Measurements from ENCODE around the gene SUFU. TPM values are rescaled to one million over a fixed set of nuclear protein-coding genes. Genes with fewer than 3 reads are reported as not detected.

SUFU gene
- total and polyA plus RNA-seq, 2 donors (not counting 1 experiment from before 2014, with no cell fraction given) = 4.8 to 13.3 TPM

DNA sequence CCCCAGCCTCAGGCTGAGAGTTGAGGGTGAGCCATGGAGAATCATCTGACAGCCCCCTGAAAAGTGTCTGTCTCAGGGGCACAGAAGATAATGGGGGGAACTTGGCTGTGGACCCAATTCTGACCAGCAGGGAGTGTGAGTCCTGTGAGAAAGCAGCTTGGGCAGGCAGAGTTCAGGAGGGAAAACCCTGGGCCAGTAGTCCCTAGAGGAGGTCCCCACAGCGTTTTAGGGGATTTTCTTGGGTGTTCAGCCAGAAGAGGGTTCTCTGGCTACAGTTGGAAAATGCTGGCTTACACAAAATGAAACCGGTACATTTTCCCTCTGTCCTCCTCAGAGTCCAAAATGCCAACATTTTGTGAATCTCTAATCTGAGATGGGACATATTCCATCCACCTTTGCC is 104.7 kb downstream of the SUFU start:
- Histone ChIP-seq H3K4me1 (ENCODE audit: control insufficient read depth in 2 of 2, insufficient read depth in 2 of 2, low read length in 2 of 2) (peaks cover 0 to 7% of the 10 kb centered on the region in 2 donors), H3K27me3 (replicated peaks in 1 of 4; ENCODE audit: control extremely low read depth in 1 of 4, control insufficient read depth in 3 of 4, insufficient read depth in 4 of 4, low read length in 3 of 4) (no peaks in the 10 kb centered on the region), H4K20me1 (ENCODE audit: control insufficient read depth, insufficient read depth, low read length, poor library complexity, severe bottlenecking) (no peaks in the 10 kb centered on the region), H3K9me3 (ENCODE audit: control extremely low read depth in 1 of 3, control insufficient read depth in 2 of 3, insufficient read depth in 1 of 3, low read length in 2 of 3) (no peaks in the 10 kb centered on the region), H3K9ac (ENCODE audit: low read length) (no peak overlapping the region), H3K36me3 (replicated peaks in 1 of 2; ENCODE audit: control extremely low read depth in 1 of 2, control insufficient read depth in 1 of 2, extremely low read depth in 1 of 2, insufficient read depth in 2 of 2, low read length in 1 of 2) (peaks cover 2 to 12% of the 10 kb centered on the region in 2 experiments), H3K79me2 (ENCODE audit: control insufficient read depth, insufficient read depth, low read length) (no peaks in the 10 kb centered on the region), H3K27ac (ENCODE audit: low read length in 2 of 2) (no peak overlapping the region), H3K4me2 (replicated peaks; ENCODE audit: low read depth, low read length, poor library complexity, severe bottlenecking) (no peak overlapping the region), H2AFZ (ENCODE audit: insufficient read depth, low read depth, low read length, poor library complexity, severe bottlenecking) (no peak overlapping the region), H3K4me3 (ENCODE audit: control extremely low read depth in 1 of 5, extremely low read depth in 1 of 5, insufficient read depth in 1 of 5, low read depth in 2 of 5, low read length in 4 of 5) (no peak overlapping the region)
- Mint-ChIP-seq H3K4me1 (peaks cover 7% of the 10 kb centered on the region), H3K4me3 (no peak overlapping the region), H3K27ac (no peak overlapping the region), H3K9me3 (ENCODE audit: insufficient read depth) (no peaks in the 10 kb centered on the region), H3K27me3 (no peaks in the 10 kb centered on the region)
- intact Hi-C loops (cut with micrococcal nuclease) = no loop called here
- TF ChIP-seq CTCF (IDR thresholded peaks at IDR 0.05) = no peak
- no peak for TF ChIP-seq EZH2 (IDR thresholded peaks at IDR 0.05; ENCODE audit: borderline replicate concordance, insufficient read depth, low read depth, low read length, poor library complexity, severe bottlenecking)
- 100% methylated on average over 1 of the region's 2 CpGs for WGBS (ENCODE audit: insufficient coverage)
- DNase-seq (no peak), ATAC-seq (ENCODE audit: low read depth) (no peak)
- ChIA-PET POLR2A (no interaction called here), CTCF (no interaction called here)

- Mint-ChIP-seq H3K27ac (no peak overlapping the region), H3K4me1 (peaks cover 9% of the 10 kb centered on the region), H3K9me3 (ENCODE audit: insufficient read depth) (no peaks in the 10 kb centered on the region), H3K27me3 (no peaks in the 10 kb centered on the region), H3K4me3 (no peak overlapping the region)
- Histone ChIP-seq H2AFZ (ENCODE audit: insufficient read depth, low read depth, low read length, poor library complexity, severe bottlenecking) (no peak overlapping the region), H3K4me3 (ENCODE audit: control extremely low read depth in 1 of 5, extremely low read depth in 1 of 5, insufficient read depth in 1 of 5, low read depth in 2 of 5, low read length in 4 of 5) (no peak overlapping the region), H3K27me3 (replicated peaks in 1 of 4; ENCODE audit: control extremely low read depth in 1 of 4, control insufficient read depth in 3 of 4, insufficient read depth in 4 of 4, low read length in 3 of 4) (no peaks in the 10 kb centered on the region), H3K4me1 (ENCODE audit: control insufficient read depth in 2 of 2, insufficient read depth in 2 of 2, low read length in 2 of 2) (peaks cover 0 to 9% of the 10 kb centered on the region in 2 donors), H4K20me1 (ENCODE audit: control insufficient read depth, insufficient read depth, low read length, poor library complexity, severe bottlenecking) (no peaks in the 10 kb centered on the region), H3K36me3 (replicated peaks in 1 of 2; ENCODE audit: control extremely low read depth in 1 of 2, control insufficient read depth in 1 of 2, extremely low read depth in 1 of 2, insufficient read depth in 2 of 2, low read length in 1 of 2) (peaks cover 0 to 6% of the 10 kb centered on the region in 2 experiments), H3K9ac (ENCODE audit: low read length) (no peak overlapping the region), H3K9me3 (ENCODE audit: control extremely low read depth in 1 of 3, control insufficient read depth in 2 of 3, insufficient read depth in 1 of 3, low read length in 2 of 3) (no peaks in the 10 kb centered on the region), H3K79me2 (ENCODE audit: control insufficient read depth, insufficient read depth, low read length) (no peaks in the 10 kb centered on the region), H3K4me2 (replicated peaks; ENCODE audit: low read depth, low read length, poor library complexity, severe bottlenecking) (no peak overlapping the region), H3K27ac (ENCODE audit: low read length in 2 of 2) (no peak overlapping the region)
- intact Hi-C loops (cut with micrococcal nuclease) = no loop called here
- WGBS (ENCODE audit: insufficient coverage) = 97% methylated on average over 10 of the region's 10 CpGs
- no peak for ATAC-seq (ENCODE audit: low read depth)
- ChIA-PET CTCF (interaction anchor here (1.5 kb wide), 1 partner anchor 27 kb away, joined by 6 read pairs; no protein-coding TSS in a partner anchor), POLR2A (no interaction called here)
- no peak for DNase-seq
- no peak for TF ChIP-seq CTCF (IDR thresholded peaks at IDR 0.05)
- no peak for TF ChIP-seq EZH2 (IDR thresholded peaks at IDR 0.05; ENCODE audit: borderline replicate concordance, insufficient read depth, low read depth, low read length, poor library complexity, severe bottlenecking)
Measured at GRCh38 chr10:102610441-102610887, 106.7 kb downstream of the SUFU start.

Measured in B cell (primary cell).